HEK293 (cell line): ENCODE results near the gene ECM1.

Experiments
- BCL11A ChIP-seq: fragments of 450-650 bp; formaldehyde crosslinking; IDR thresholded peaks from 2 replicates; pipeline ENCODE4 v1.5.1; 2016; ENCODE audit warnings: low read depth, missing biosample characterization, missing genetic modification characterization
- INSM2 ChIP-seq: fragments of 450-650 bp; formaldehyde crosslinking; IDR thresholded peaks from 2 replicates; pipeline ENCODE4 v1.5.1; 2016; ENCODE audit warnings: missing biosample characterization, missing genetic modification characterization
- KLF8 ChIP-seq: fragments of 450-650 bp; formaldehyde crosslinking; IDR thresholded peaks from 2 replicates; pipeline ENCODE4 v1.5.1; 2016; ENCODE audit warnings: missing biosample characterization, missing genetic modification characterization
- MZF1 ChIP-seq: fragments of 450-650 bp; formaldehyde crosslinking; IDR thresholded peaks from 2 replicates; pipeline ENCODE4 v1.5.1; 2017; ENCODE audit warnings: missing biosample characterization, missing genetic modification characterization, borderline replicate concordance
- SP2 ChIP-seq: fragments of 450-650 bp; formaldehyde crosslinking; IDR thresholded peaks from 2 replicates; pipeline ENCODE4 v1.5.1; 2016; ENCODE audit warnings: missing biosample characterization, missing genetic modification characterization
- SP7 ChIP-seq: fragments of 450-650 bp; formaldehyde crosslinking; IDR thresholded peaks from 2 replicates; pipeline ENCODE4 v1.5.1; 2016; ENCODE audit warnings: missing biosample characterization, missing genetic modification characterization
- TRIM28 ChIP-seq: IDR thresholded peaks from 2 replicates; pipeline ENCODE4 v1.6.1; 2011; ENCODE audit warnings: low read length, control low read depth, borderline replicate concordance
- TSHZ1 ChIP-seq: fragments of 450-650 bp; formaldehyde crosslinking; IDR thresholded peaks from 2 replicates; pipeline ENCODE4 v1.5.1; 2016; ENCODE audit warnings: missing biosample characterization, missing genetic modification characterization, borderline replicate concordance
- ZBTB17 ChIP-seq: fragments of 450-650 bp; formaldehyde crosslinking; IDR thresholded peaks from 2 replicates; pipeline ENCODE4 v1.5.1; 2016; ENCODE audit warnings: missing biosample characterization, missing genetic modification characterization
- ZBTB48 ChIP-seq: fragments of 450-650 bp; formaldehyde crosslinking; IDR thresholded peaks from 2 replicates; pipeline ENCODE4 v1.5.1; 2016; ENCODE audit warnings: missing biosample characterization, missing genetic modification characterization
- ZBTB6 ChIP-seq: fragments of 450-650 bp; formaldehyde crosslinking; IDR thresholded peaks from 2 replicates; pipeline ENCODE4 v1.5.1; 2017; ENCODE audit warnings: missing biosample characterization, missing genetic modification characterization
- ZFP37 ChIP-seq: fragments of 450-650 bp; formaldehyde crosslinking; IDR thresholded peaks from 2 replicates; pipeline ENCODE4 v1.5.1; 2016; ENCODE audit warnings: missing biosample characterization, missing genetic modification characterization
- ZNF112 ChIP-seq: fragments of 450-650 bp; formaldehyde crosslinking; IDR thresholded peaks from 2 replicates; pipeline ENCODE4 v1.5.0; 2017; ENCODE audit warnings: missing biosample characterization, missing genetic modification characterization
- ZNF140 ChIP-seq: fragments of 450-650 bp; formaldehyde crosslinking; IDR thresholded peaks from 2 replicates; pipeline ENCODE4 v1.5.1; 2016; ENCODE audit warnings: missing biosample characterization, missing genetic modification characterization
- ZNF24 ChIP-seq: fragments of 450-650 bp; formaldehyde crosslinking; IDR thresholded peaks from 2 replicates; pipeline ENCODE4 v1.5.1; 2016; ENCODE audit warnings: missing biosample characterization, missing genetic modification characterization
- ZNF248 ChIP-seq: fragments of 450-650 bp; formaldehyde crosslinking; IDR thresholded peaks from 2 replicates; pipeline ENCODE4 v1.5.1; 2017; ENCODE audit warnings: missing biosample characterization, missing genetic modification characterization
- ZNF335 ChIP-seq: fragments of 450-650 bp; formaldehyde crosslinking; conservative IDR thresholded peaks from 2 replicates; pipeline ENCODE4 v1.5.1; 2016; ENCODE audit warnings: missing biosample characterization, missing genetic modification characterization
- ZNF513 ChIP-seq: fragments of 450-650 bp; IDR thresholded peaks from 2 replicates; pipeline ENCODE4 v1.5.1; 2018; ENCODE audit warnings: missing biosample characterization, missing genetic modification characterization
- ZNF561 ChIP-seq: fragments of 450-650 bp; IDR thresholded peaks from 2 replicates; pipeline ENCODE4 v1.5.1; 2018; ENCODE audit warnings: missing biosample characterization, missing genetic modification characterization, borderline replicate concordance
- ZNF626 ChIP-seq: fragments of 450-650 bp; sonication (Bioruptor Pico); formaldehyde crosslinking; IDR thresholded peaks from 2 replicates; pipeline ENCODE4 v1.5.1; 2018; ENCODE audit warnings: missing biosample characterization, missing genetic modification characterization, inconsistent platforms
- ZNF639 ChIP-seq: fragments of 450-650 bp; formaldehyde crosslinking; IDR thresholded peaks from 2 replicates; pipeline ENCODE4 v1.5.1; 2016; ENCODE audit warnings: missing biosample characterization, missing genetic modification characterization
- ZNF776 ChIP-seq: fragments of 450-650 bp; formaldehyde crosslinking; IDR thresholded peaks from 2 replicates; pipeline ENCODE4 v1.5.0; 2017; ENCODE audit warnings: missing biosample characterization, missing genetic modification characterization, borderline replicate concordance
- ZSCAN16 ChIP-seq: fragments of 450-650 bp; formaldehyde crosslinking; IDR thresholded peaks from 2 replicates; pipeline ENCODE4 v1.5.1; 2016; ENCODE audit warnings: missing biosample characterization, missing genetic modification characterization
- TF ChIP-seq, protein P1 (sequence below): fragments of 450-650 bp; formaldehyde crosslinking; IDR thresholded peaks from 2 replicates; pipeline ENCODE4 v1.5.1; 2016; ENCODE audit warnings: missing biosample characterization, missing genetic modification characterization
- TF ChIP-seq, protein P2 (sequence below): fragments of 450-650 bp; formaldehyde crosslinking; IDR thresholded peaks from 2 replicates; pipeline ENCODE4 v1.5.1; 2016; ENCODE audit warnings: missing biosample characterization, missing genetic modification characterization

Gene ECM1

DNA sequence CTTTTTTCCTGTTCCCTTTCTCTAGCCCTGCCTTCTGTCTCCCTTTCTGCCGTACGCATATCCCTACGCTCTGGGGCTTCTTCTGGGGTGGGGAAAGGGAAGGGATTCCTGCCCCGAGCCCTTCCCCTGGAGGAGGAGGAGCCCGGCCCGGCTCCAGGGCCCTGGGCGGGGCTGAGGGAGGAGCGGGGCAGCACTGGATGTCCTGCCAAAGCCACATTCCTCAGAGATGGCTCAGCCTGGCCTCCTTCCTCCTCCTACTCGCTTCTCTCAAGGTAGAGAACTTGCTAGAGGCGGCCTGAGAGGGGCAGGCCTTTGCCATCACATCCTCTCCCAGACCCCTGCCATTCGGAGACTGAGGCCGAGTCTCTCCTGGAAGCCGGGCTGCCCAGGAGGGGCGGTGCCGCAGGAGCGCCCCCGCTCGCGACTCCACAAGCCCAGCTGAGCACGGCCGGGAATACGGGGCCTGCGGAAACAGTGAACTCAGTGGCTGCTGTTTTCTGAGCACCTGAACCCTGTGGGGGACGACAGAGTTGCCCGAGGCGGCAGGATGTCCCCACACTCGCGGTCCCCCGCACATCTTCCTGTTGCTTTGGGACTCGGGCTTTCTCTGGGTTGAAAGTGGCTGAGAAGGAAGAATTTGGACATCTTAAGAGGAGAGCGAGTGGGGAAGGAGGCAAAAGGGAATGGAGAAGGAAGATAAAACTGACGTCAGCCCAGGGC, 53.5 kb downstream of the ECM1 start (continued):
- 0 out of 2 replicates have a peak, but pooled peaks have one; percentile 16 for TF ChIP-seq ZNF513 (tag by site-specific recombination)
- TF ChIP-seq, protein P1, sequence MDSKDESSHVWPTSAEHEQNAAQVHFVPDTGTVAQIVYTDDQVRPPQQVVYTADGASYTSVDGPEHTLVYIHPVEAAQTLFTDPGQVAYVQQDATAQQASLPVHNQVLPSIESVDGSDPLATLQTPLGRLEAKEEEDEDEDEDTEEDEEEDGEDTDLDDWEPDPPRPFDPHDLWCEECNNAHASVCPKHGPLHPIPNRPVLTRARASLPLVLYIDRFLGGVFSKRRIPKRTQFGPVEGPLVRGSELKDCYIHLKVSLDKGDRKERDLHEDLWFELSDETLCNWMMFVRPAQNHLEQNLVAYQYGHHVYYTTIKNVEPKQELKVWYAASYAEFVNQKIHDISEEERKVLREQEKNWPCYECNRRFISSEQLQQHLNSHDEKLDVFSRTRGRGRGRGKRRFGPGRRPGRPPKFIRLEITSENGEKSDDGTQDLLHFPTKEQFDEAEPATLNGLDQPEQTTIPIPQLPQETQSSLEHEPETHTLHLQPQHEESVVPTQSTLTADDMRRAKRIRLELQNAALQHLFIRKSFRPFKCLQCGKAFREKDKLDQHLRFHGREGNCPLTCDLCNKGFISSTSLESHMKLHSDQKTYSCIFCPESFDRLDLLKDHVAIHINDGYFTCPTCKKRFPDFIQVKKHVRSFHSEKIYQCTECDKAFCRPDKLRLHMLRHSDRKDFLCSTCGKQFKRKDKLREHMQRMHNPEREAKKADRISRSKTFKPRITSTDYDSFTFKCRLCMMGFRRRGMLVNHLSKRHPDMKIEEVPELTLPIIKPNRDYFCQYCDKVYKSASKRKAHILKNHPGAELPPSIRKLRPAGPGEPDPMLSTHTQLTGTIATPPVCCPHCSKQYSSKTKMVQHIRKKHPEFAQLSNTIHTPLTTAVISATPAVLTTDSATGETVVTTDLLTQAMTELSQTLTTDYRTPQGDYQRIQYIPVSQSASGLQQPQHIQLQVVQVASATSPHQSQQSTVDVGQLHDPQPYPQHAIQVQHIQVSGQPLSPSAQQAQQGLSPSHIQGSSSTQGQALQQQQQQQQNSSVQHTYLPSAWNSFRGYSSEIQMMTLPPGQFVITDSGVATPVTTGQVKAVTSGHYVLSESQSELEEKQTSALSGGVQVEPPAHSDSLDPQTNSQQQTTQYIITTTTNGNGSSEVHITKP (tag by site-specific recombination): peak; percentile 67
- TF ChIP-seq KLF8 (tag by site-specific recombination): peak; percentile 97
- no peak for TF ChIP-seq ZNF140 (tag by site-specific recombination)
- peak; percentile 69; the same call in 1 of the 2 replicates for TF ChIP-seq ZNF561 (tag by site-specific recombination)
- 0 out of 2 replicates have a peak, but pooled peaks have one; percentile 3 for TF ChIP-seq TSHZ1 (tag by site-specific recombination)
- TF ChIP-seq INSM2 (tag by site-specific recombination): no peak; the same call in 1 of the 2 replicates
- TF ChIP-seq ZBTB17 (tag by site-specific recombination): peak; percentile 92
- TF ChIP-seq ZNF112 (tag by site-specific recombination): no peak
- TF ChIP-seq SP7 (tag by site-specific recombination): peak; percentile 62; the same call in 1 of the 2 replicates
- peak; percentile 91 for TF ChIP-seq SP2 (tag by site-specific recombination)
- TF ChIP-seq ZNF639 (tag by site-specific recombination): no peak; the same call in 1 of the 2 replicates
- peak; percentile 76 for TF ChIP-seq ZNF335
- TF ChIP-seq ZNF776 (tag by site-specific recombination): no peak
- peak; percentile 69 for TF ChIP-seq BCL11A (tag by site-specific recombination)
- 0 out of 2 replicates have a peak, but pooled peaks have one; percentile 58 for TF ChIP-seq ZFP37 (tag by site-specific recombination)
- TF ChIP-seq ZNF626 (tag by site-specific recombination): no peak
- TF ChIP-seq ZSCAN16 (tag by site-specific recombination): peak; percentile 98
- TF ChIP-seq ZNF248: no peak
- peak; percentile 98 for TF ChIP-seq ZBTB48
- TF ChIP-seq MZF1 (tag by site-specific recombination): peak; percentile 85
- TF ChIP-seq, protein P2, sequence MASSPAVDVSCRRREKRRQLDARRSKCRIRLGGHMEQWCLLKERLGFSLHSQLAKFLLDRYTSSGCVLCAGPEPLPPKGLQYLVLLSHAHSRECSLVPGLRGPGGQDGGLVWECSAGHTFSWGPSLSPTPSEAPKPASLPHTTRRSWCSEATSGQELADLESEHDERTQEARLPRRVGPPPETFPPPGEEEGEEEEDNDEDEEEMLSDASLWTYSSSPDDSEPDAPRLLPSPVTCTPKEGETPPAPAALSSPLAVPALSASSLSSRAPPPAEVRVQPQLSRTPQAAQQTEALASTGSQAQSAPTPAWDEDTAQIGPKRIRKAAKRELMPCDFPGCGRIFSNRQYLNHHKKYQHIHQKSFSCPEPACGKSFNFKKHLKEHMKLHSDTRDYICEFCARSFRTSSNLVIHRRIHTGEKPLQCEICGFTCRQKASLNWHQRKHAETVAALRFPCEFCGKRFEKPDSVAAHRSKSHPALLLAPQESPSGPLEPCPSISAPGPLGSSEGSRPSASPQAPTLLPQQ: no peak
- TF ChIP-seq TRIM28: peak; percentile 91
- peak; percentile 46; the same call in 1 of the 2 replicates for TF ChIP-seq ZNF24 (tag by site-specific recombination)
- TF ChIP-seq ZBTB6: peak; percentile 93
